Liver (tissue), 3 donors: ENCODE results near the gene NOX3.

Source experiments
- CTCF ChIP-seq: fragments of 150-350 bp; IDR thresholded peaks from 2 replicates; pipeline ENCODE4 v1.5.1; 2017; ENCODE audit warnings: improper control_type of control experiment, low read depth, low read length; ENCODE audit not compliant: missing input control
- EGR1 ChIP-seq, 2 donors: IDR thresholded peaks; 2 replicates each; pipeline ENCODE4 v1.6.1; 2016 to 2018; ENCODE audit warnings: antibody characterized with exemption in 2 of 2, low read depth in 2 of 2
- FOXA2 ChIP-seq: IDR thresholded peaks from 2 replicates; pipeline ENCODE4 v1.6.1; 2016; ENCODE audit warnings: antibody characterized with exemption
- GABPA ChIP-seq, 2 donors: IDR thresholded peaks in 1 of 2; conservative IDR thresholded peaks in 1 of 2; 2 replicates each; pipeline ENCODE4 v1.6.1; 2016; ENCODE audit warnings: antibody characterized with exemption in 2 of 2, mild to moderate bottlenecking in 1 of 2, moderate library complexity in 1 of 2
- NR2F2 ChIP-seq: IDR thresholded peaks from 2 replicates; pipeline ENCODE4 v1.6.1; 2016; ENCODE audit warnings: antibody characterized with exemption
- RAD21 ChIP-seq, 2 donors: IDR thresholded peaks; 2 replicates each; pipeline ENCODE4 v1.6.1; 2016; ENCODE audit warnings: antibody characterized with exemption in 2 of 2, mild to moderate bottlenecking in 2 of 2
- REST ChIP-seq: IDR thresholded peaks from 2 replicates; pipeline ENCODE4 v1.6.1; 2016; ENCODE audit warnings: antibody characterized with exemption, mild to moderate bottlenecking
- SP1 ChIP-seq: IDR thresholded peaks from 2 replicates; pipeline ENCODE4 v1.6.1; 2018; ENCODE audit warnings: antibody characterized with exemption, mild to moderate bottlenecking
- TAF1 ChIP-seq: conservative IDR thresholded peaks from 2 replicates; pipeline ENCODE4 v1.6.1; 2016; ENCODE audit warnings: antibody characterized with exemption, mild to moderate bottlenecking
- TF ChIP-seq, protein P1 (sequence below): IDR thresholded peaks from 2 replicates; pipeline ENCODE4 v1.6.1; 2016; ENCODE audit warnings: antibody characterized with exemption
- TF ChIP-seq, protein P2 (sequence below): IDR thresholded peaks from 2 replicates; pipeline ENCODE4 v1.6.1; 2016; ENCODE audit warnings: antibody characterized with exemption
- donor health status: healthy.
- donor health status: healthy.

DNA sequence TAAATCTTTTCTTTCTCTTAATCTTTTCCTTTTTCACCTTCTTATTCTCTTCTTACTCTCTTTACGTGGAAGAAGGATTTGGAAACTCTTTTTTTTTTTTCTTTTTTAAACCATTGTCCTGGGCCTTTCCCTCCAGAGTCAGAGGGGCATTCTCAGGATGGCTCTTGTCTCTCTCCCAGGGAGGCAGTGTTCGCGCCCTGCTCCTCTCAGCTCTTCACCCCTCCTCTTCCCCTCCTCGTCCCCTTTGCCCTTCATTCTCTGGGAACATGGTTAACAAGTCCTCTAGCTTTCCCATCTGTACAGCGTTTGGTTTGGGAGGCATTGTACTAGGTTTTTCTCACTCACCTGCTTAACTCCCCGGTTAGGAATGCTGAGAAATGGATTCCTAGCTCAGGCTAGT lies 89.3 kb downstream of the NOX3 start:
- TF ChIP-seq CTCF, result no peak
- TF ChIP-seq GABPA (IDR thresholded peaks at IDR 0.05 in 1 of 2, conservative IDR thresholded peaks at IDR 0.05 in 1 of 2), result no peak
- TF ChIP-seq TAF1, result no peak
- no peak for TF ChIP-seq EGR1 (IDR thresholded peaks at IDR 0.05; ENCODE audit: low read depth in 2 of 2)
- no peak for TF ChIP-seq FOXA2
- no peak for TF ChIP-seq REST
- TF ChIP-seq RAD21 (IDR thresholded peaks at IDR 0.05), result no peak
- TF ChIP-seq SP1, result no peak
- TF ChIP-seq NR2F2, result no peak
- TF ChIP-seq, protein P1, sequence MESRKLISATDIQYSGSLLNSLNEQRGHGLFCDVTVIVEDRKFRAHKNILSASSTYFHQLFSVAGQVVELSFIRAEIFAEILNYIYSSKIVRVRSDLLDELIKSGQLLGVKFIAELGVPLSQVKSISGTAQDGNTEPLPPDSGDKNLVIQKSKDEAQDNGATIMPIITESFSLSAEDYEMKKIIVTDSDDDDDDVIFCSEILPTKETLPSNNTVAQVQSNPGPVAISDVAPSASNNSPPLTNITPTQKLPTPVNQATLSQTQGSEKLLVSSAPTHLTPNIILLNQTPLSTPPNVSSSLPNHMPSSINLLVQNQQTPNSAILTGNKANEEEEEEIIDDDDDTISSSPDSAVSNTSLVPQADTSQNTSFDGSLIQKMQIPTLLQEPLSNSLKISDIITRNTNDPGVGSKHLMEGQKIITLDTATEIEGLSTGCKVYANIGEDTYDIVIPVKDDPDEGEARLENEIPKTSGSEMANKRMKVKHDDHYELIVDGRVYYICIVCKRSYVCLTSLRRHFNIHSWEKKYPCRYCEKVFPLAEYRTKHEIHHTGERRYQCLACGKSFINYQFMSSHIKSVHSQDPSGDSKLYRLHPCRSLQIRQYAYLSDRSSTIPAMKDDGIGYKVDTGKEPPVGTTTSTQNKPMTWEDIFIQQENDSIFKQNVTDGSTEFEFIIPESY, result no peak
- TF ChIP-seq, protein P2, sequence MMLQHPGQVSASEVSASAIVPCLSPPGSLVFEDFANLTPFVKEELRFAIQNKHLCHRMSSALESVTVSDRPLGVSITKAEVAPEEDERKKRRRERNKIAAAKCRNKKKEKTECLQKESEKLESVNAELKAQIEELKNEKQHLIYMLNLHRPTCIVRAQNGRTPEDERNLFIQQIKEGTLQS, result no peak
